HepG2 (cell line): ENCODE results near the gene ARMC8.

Experiments
- EZH2 ChIP-seq: conservative IDR thresholded peaks from 2 replicates; pipeline ENCODE4 v1.6.1; 2012; ENCODE audit warnings: mild to moderate bottlenecking, low read depth, low read length, moderate library complexity
- NFYB ChIP-seq: sonication (generic); formaldehyde crosslinking; IDR thresholded peaks from 2 replicates; pipeline ENCODE4 v1.4.0; 2020; ENCODE audit warnings: missing genetic modification reagents
- PAX8 ChIP-seq: sonication (generic); formaldehyde crosslinking; IDR thresholded peaks from 2 replicates; pipeline ENCODE4 v1.8.0; 2022; ENCODE audit warnings: mild to moderate bottlenecking, missing genetic modification reagents, borderline replicate concordance
- RAD21 ChIP-seq: fragments of 450-650 bp; formaldehyde crosslinking; IDR thresholded peaks from 2 replicates; pipeline ENCODE4 v1.5.0; 2020; ENCODE audit warnings: mild to moderate bottlenecking
- TOE1 ChIP-seq: sonication (generic); formaldehyde crosslinking; IDR thresholded peaks from 2 replicates; pipeline ENCODE4 v1.4.0; 2020; ENCODE audit warnings: mild to moderate bottlenecking, missing genetic modification reagents
- ZBTB33 ChIP-seq: sonication (generic); formaldehyde crosslinking; IDR thresholded peaks from 2 replicates; pipeline ENCODE4 v1.4.0; 2020; ENCODE audit warnings: missing genetic modification reagents

GRCh38 chr3:138317687-138318086, 130.6 kb downstream of the ARMC8 start:
- no peak for TF ChIP-seq RAD21 (CRISPR knock-in tag)
- TF ChIP-seq TOE1 (CRISPR knock-in tag): no peak
- no peak for TF ChIP-seq ZBTB33 (CRISPR knock-in tag)
- no peak for TF ChIP-seq PAX8
- no peak for TF ChIP-seq EZH2
- TF ChIP-seq NFYB (CRISPR knock-in tag): no peak
